ENCODE results near the gene ANKRD42.
"Not testable (repeated sequence)": the region's sequence is repeated elsewhere in the genome, so short reads cannot be mapped to it uniquely, and the experiment has no call there.

Gene ANKRD42

GRCh38 chr11:83174008-83174407 is 19.5 kb upstream of the ANKRD42 start:
- no peak for DNase-seq

- no peak for DNase-seq
Observed at GRCh38 chr11:83175815-83176214, 17.7 kb upstream of the ANKRD42 start.

GRCh38 chr11:83181815-83182214 is 11.7 kb upstream of the ANKRD42 start:
- no peak for DNase-seq

DNA sequence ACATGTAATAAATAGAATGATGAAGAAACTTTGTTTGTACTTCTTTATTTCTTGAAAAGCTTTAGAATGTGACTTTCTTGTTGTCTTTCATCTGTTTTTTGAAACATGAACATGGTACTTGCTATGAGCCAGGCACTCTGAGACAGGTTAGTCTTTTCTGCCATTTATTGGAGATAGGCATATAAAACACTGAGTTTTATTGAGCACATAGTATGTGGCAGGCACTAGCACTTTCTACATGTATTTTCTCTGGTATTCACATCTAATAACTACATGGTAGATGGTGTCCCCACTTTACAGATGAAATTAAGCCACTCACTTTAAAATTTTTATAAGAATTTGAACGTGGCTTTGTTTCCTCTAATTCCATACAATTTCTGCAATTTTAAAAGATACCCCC is 7.7 kb upstream of the ANKRD42 start:
- no peak for DNase-seq

- DNase-seq, result no peak
Observed at GRCh38 chr11:83187465-83187864, 6.0 kb upstream of the ANKRD42 start.

DNA sequence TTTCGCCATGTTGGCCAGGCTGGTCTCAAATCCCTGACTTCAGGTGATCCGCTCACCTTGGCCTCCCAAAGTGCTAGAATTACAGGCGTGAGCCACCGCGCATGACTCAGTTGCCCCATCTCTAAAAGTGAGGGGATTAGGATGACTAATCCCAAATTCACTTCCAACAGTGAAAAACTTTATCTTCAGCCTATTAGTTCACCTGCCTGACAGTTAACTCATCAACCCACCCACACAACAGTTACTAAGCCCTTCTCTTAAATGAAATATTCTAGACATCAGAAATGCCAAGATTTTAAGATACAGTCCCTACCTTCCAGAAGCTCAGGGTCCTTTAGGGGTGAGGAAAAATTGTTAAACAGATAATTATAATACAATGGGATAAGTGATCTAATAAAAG is 2.0 kb upstream of the ANKRD42 start:
- no peak for DNase-seq

DNA sequence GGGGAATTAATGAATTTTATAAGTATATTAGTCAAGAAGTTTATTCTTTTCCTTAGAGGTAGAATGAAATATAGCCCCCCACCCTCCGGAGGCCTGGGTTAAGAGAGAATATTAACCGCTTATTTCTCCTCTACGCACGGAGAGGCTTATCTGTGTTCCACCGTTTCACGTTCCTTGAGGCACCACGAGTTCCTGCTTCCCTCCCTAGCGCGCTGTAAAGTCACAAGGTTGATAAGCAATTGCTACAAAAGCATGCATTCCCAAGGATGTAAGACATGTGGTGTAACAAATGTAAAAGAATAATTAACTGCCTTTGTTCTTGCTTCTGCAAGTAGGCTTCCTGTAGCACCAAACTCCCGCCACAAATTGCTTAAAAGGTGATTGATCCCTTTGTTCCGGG is 1.5 kb upstream of the ANKRD42 start:
- no peak for DNase-seq

- DNase-seq, result no peak
Observed at GRCh38 chr11:83192606-83193245, 786 bp upstream of the ANKRD42 start.

DNA sequence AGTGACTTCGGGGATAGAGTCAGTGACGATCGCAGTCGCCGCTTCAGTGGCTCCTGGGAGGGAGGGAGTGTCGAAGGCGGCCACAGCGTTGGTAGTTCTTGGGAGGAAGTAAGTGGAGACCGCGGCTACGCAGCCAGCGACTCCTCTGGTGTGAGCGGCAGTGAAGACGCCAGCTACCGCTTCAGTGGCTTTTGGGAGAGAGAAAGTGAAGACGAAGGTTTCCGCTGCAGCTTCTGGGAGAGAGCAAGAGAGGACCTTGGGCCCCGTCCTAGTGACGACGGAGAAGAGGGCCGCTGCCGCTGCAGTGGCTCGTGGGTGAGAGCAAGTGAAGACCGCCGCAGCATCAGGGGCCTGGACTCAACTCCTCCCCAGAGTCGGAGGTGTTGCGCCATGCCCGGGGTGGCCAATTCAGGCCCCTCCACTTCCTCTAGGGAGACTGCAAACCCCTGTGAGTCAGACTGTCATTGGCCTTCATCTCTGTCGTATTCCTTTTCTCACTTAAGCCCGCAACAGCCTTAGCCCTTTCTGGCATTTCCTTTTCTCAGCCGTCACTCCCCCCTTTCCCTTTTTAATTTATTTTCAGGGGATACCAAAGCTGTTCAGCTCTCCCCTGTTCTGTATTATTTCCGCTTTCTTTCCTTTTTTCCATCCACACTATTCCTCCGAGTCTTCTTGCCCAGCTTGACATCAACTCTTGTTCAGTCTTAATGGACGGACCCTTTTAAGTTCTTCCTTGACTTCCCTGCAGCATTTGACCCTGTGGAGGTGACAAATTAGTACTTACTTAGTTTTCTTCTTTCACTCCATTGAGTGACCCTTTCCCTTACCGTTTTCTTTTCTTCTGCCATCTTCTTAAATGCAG is 1.0 kb downstream of the ANKRD42 start:
- peak; percentile 69 for DNase-seq

DNA sequence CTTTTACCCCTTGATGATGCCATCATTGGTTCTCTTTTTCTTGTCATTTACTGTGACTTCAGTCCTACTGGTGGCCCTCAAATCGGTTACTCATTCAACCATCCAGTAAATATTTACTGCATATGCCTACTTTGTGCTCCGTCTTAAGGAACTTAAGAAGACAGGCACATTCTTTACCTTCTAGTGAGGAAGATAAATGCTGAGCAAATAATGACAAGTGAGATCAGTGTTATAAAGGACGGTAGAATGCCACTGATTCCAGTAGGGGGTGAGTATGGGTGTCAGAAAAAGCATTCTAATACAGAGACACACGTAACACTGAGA is 1.6 kb downstream of the ANKRD42 start:
- DNase-seq, result no peak

DNA sequence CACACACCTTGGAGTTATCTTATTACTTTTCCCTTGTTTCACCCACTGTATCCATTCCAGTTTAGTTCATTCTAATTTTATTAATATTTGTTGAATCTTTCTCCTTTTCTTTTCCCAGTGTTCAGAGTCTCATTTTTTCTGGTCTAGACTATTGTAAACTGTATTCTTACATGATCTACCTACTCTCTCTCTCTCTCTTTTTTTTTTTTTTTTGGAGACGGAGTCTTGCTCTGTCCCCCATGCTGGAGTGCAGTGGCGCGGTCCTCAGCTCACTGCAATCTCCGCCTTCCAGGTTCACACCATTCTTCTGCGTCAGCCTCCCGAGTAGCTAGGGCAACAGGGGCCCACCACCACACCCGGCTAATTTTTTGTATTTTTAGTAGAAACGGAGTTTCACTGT is 2.1 kb downstream of the ANKRD42 start:
- no peak for DNase-seq

GRCh38 chr11:83200035-83200434 is 6.5 kb downstream of the ANKRD42 start:
- DNase-seq, result no peak

GRCh38 chr11:83205608-83206185 is 12.2 kb downstream of the ANKRD42 start:
- DNase-seq, result no peak

- DNase-seq, result no peak
Observed at GRCh38 chr11:83206221-83206620, 12.7 kb downstream of the ANKRD42 start.

GRCh38 chr11:83206771-83207382 is 13.4 kb downstream of the ANKRD42 start:
- DNase-seq, result not testable (repeated sequence)

DNA sequence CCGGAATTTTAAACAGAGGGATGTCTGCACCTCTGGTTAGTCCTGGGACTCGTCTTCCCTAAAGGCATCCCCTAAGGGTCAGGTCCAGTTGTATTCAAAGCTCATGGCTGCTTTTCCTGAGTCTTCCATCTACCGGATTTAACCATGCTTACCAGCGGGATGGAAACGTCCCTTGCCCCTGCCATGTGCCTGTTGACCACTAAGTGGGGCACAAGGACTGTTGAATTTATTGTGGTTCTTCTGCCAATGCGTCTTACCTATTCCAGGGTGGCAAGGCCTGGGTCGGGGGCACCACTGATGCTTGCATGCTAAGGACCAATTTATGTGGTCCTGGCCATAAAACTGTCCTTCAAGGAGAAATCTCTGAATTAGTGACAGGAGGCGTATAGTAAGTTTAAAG is 25.6 kb downstream of the ANKRD42 start:
- DNase-seq, result no peak

- DNase-seq, result no peak
Observed at GRCh38 chr11:83220260-83220659, 26.7 kb downstream of the ANKRD42 start.

- no peak for DNase-seq
Observed at GRCh38 chr11:83221694-83222093, 28.2 kb downstream of the ANKRD42 start.

DNA sequence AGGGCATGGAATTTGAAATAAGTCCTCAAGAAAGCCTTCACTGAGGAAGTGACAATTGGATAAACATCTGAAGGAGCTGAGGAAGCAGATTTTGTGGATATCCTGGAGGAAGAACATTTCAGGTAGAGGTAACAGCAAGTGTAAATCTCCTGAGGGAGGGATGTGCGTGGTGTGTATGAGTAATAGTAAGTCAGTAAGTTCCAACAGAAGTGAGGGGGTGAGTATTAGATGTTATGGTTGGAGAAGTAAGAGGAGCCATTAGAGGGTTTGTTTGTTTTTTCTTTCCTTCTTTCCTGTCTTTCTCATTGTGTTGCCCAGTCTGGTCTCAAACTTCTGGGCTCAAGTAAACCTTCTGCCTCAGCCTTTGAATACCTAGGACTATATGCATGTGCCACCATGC is 29.0 kb downstream of the ANKRD42 start:
- DNase-seq, result no peak

GRCh38 chr11:83223457-83223856 is 29.9 kb downstream of the ANKRD42 start:
- DNase-seq, result no peak

DNA sequence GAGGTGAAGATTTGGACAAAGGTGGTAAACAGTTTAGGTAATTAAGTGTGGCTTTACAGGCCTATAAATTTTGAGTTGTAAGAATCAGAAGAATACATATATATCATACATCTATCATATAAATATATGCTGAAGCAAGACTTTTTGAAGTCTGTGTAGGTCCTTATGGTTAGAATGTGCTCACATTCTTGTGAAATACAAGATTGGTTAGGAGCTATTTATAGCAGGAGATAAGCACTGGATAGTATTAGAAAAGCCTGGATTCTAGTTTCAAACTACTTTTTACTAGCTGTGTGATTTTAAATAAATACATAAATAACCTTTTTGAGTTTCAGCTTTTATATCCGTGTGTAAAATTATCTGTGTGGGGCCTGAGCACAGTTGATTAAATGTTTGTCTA is 42.3 kb downstream of the ANKRD42 start:
- DNase-seq, result no peak

- DNase-seq, result no peak
Observed at GRCh38 chr11:83238111-83238510, 44.6 kb downstream of the ANKRD42 start.

- peak; percentile 32 for DNase-seq
Observed at GRCh38 chr11:83241291-83241946, 47.9 kb downstream of the ANKRD42 start.
